ENCODE measurements around the gene ZNF443. TPM values are rescaled to one million over a fixed set of nuclear protein-coding genes. Genes with fewer than 3 reads are reported as not detected.
"Not testable (repeated sequence)": the region's sequence is repeated elsewhere in the genome, so short reads cannot be mapped to it uniquely, and the experiment has no call there.

Gene ZNF443
- total RNA-seq, 4 donors from 2014 or later, result 2.9 to 7.6 (median 5.0) TPM

- H3K9me3 ChIP-seq, result no peaks in the 10 kb centered on the region
- WGBS, result 56% methylated on average over 2 of the region's 2 CpGs
- no peak overlapping the region for H3K27ac ChIP-seq
- H3K4me1 ChIP-seq, result peaks cover 15% of the 10 kb centered on the region
- no peak for TF ChIP-seq POLR2AphosphoS5 (IDR thresholded peaks at IDR 0.05)
- no peak for TF ChIP-seq EP300 (IDR thresholded peaks at IDR 0.05)
- no peak for TF ChIP-seq POLR2A (IDR thresholded peaks at IDR 0.05)
- TF ChIP-seq CTCF (IDR thresholded peaks at IDR 0.05), result no peak
- no peak for DNase-seq (ENCODE audit: low spot score in 2 of 2)
- no peaks in the 10 kb centered on the region for H3K27me3 ChIP-seq
- H3K4me3 ChIP-seq, result no peak overlapping the region
- H3K36me3 ChIP-seq, result no peaks in the 10 kb centered on the region
Measured at GRCh38 chr19:12482509-12482886, 41.7 kb upstream of the ZNF443 start.

DNA sequence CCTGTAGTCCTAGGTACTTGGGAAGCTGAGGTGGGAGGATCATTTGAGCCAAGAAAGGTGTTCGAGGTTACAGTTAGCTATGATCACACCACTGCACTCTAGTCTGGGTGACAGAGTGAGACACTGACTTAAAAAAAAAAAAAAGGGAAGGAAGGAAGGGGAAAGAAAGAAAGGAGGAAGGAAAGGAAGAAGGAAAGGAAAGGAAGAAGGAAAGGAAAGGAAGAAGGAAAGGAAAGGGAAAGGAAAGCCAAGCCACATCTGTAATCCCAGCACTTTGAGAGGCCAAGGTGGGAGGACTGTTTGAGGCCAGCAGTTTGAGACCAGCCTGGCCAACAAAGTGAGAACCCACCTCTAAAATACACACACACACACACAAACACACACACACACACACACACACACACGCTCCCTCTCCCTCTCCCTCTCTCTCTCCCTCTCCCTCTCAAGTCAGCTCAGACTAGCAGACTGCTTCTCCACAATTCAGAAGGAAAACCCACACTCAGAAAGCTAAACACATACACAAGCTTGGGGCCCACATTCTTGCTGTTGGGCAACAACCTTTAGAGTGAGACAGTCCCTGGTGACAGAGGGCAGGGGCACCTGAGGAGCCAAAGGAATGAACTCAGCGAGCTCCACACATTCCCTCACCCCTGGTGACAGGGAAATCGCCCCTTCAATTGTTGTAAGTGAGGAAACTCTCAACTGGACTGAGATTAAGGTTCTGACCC lies 41.1 kb upstream of the ZNF443 start:
- H3K4me1 ChIP-seq, result peaks cover 15% of the 10 kb centered on the region
- H3K9me3 ChIP-seq, result no peaks in the 10 kb centered on the region
- 77% methylated on average over 4 of the region's 4 CpGs for WGBS
- H3K4me3 ChIP-seq, result no peak overlapping the region
- no peak for TF ChIP-seq CTCF (IDR thresholded peaks at IDR 0.05)
- no peak for TF ChIP-seq EP300 (IDR thresholded peaks at IDR 0.05)
- no peak for TF ChIP-seq POLR2AphosphoS5 (IDR thresholded peaks at IDR 0.05)
- TF ChIP-seq POLR2A (IDR thresholded peaks at IDR 0.05), result no peak
- H3K27ac ChIP-seq, result no peak overlapping the region
- DNase-seq (ENCODE audit: low spot score in 2 of 2), result no peak
- H3K36me3 ChIP-seq, result no peaks in the 10 kb centered on the region
- H3K27me3 ChIP-seq, result no peaks in the 10 kb centered on the region

DNA sequence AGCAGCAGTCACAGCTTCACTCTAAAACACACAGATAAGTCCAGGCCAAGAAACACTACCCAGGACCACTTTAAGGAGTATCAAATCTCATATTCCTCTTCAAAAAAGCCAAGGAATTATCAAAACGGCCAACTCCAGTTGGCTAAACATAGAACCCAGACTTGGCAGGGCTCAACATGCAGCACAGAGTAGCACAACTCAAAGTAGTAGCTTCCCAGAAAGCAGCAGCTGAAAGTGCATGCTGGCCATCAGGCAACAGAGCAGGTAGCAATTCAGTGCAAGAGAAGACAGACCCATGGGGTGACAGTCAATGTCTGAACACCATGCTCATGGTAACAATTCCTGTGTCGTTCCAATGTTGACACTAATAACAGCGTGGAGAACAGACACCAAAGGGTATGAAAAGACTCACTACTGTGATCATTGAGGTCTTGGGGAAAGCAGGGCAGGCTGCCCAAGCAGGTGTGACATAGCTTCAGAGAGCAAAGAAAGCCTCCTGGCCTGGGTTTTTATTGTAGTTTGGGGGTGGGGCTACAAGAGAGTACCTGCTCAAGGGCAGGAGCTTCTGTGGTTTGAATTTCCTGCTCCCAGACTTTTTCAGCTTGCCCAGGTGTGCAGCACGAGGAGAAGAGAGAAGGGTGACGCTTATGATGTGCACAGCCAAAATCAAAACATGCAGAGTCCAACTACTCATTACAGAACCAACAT lies 37.6 kb upstream of the ZNF443 start:
- TF ChIP-seq CTCF (IDR thresholded peaks at IDR 0.05) (no peak), EP300 (IDR thresholded peaks at IDR 0.05) (no peak), POLR2A (IDR thresholded peaks at IDR 0.05) (no peak), POLR2AphosphoS5 (IDR thresholded peaks at IDR 0.05) (no peak)
- Histone ChIP-seq H3K9me3 (no peaks in the 10 kb centered on the region), H3K4me1 (peaks cover 4% of the 10 kb centered on the region), H3K27ac (no peak overlapping the region), H3K27me3 (no peaks in the 10 kb centered on the region), H3K36me3 (no peaks in the 10 kb centered on the region), H3K4me3 (no peak overlapping the region)
- DNase-seq (ENCODE audit: low spot score in 2 of 2), result no peak
- 50% methylated on average over 5 of the region's 5 CpGs for WGBS

DNA sequence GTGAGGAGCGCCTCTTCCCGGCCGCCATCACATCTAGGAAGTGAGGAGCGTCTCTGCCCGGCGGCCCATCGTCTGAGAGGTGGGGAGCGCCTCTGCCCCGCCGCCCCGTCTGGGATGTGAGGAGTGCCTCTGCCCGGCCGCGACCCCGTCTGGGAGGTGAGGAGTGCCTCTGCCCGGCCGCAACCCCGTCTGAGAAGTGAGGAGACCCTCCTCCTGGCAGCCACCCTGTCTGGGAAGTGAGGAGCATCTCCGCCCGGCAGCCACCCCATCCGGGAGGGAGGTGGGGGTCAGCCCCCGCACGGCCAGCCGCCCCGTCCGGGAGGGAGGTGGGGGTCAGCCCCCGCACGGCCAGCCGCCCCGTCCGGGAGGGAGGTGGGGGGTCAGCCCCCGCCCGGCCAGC lies 26.8 kb upstream of the ZNF443 start:
- peaks cover 37% of the 10 kb centered on the region for H3K36me3 ChIP-seq
- no CpG with 5 or more reads among the region's 33 CpGs for WGBS
- H3K27me3 ChIP-seq; H3K4me1 ChIP-seq; H3K4me3 ChIP-seq; H3K27ac ChIP-seq; DNase-seq (ENCODE audit: low spot score in 2 of 2): not testable (repeated sequence)
- peaks cover 26% of the 10 kb centered on the region for H3K9me3 ChIP-seq

GRCh38 chr19:12465211-12465610 lies 24.4 kb upstream of the ZNF443 start:
- H3K4me3 ChIP-seq, result no peak overlapping the region
- TF ChIP-seq CTCF (IDR thresholded peaks at IDR 0.05) (no peak), POLR2AphosphoS5 (IDR thresholded peaks at IDR 0.05) (no peak), POLR2A (IDR thresholded peaks at IDR 0.05) (no peak), EP300 (IDR thresholded peaks at IDR 0.05) (no peak)
- no peak for DNase-seq (ENCODE audit: low spot score in 2 of 2)
- H3K4me1 ChIP-seq, result no peaks in the 10 kb centered on the region
- H3K9me3 ChIP-seq, result peaks cover 34% of the 10 kb centered on the region
- WGBS, result 82% methylated on average over 5 of the region's 5 CpGs
- no peak overlapping the region for H3K27ac ChIP-seq
- H3K36me3 ChIP-seq, result peaks cover 40% of the 10 kb centered on the region
- H3K27me3 ChIP-seq, result no peaks in the 10 kb centered on the region
